Type B pancreatic cell (in vitro differentiated cells): Measurements from ENCODE around the gene KLHL22. TPM values are rescaled to one million over a fixed set of nuclear protein-coding genes. Genes with fewer than 3 reads are reported as not detected.
A peak's percentile ranks its signal among the peaks of the same experiment; 100 is the strongest.

Experiments
- DNase-seq: peaks from one replicate; pipeline ENCODE4 v3.0.0; 2021; ENCODE audit warnings: mixed read lengths; ENCODE audit not compliant: unreplicated experiment; ENCODE audit errors: extremely low spot score
- H3K27ac Mint-ChIP-seq: 2 replicates; pipeline ENCODE4 v1.8.0; 2021; ENCODE audit warnings: mild to moderate bottlenecking, mixed read lengths
- H3K27me3 Mint-ChIP-seq: 2 replicates; pipeline ENCODE4 v1.8.0; 2021; ENCODE audit warnings: mixed read lengths
- H3K36me3 Mint-ChIP-seq: 2 replicates; pipeline ENCODE4 v1.8.0; 2021; ENCODE audit warnings: mixed read lengths
- H3K4me1 Mint-ChIP-seq: one replicate; pipeline ENCODE4 v1.8.0; 2021; ENCODE audit warnings: mixed read lengths; ENCODE audit not compliant: unreplicated experiment
- H3K4me3 Mint-ChIP-seq: 2 replicates; pipeline ENCODE4 v1.8.0; 2021; ENCODE audit warnings: mild to moderate bottlenecking, mixed read lengths
- H3K9me3 Mint-ChIP-seq: 2 replicates; pipeline ENCODE4 v1.8.0; 2021; ENCODE audit warnings: mixed read lengths
- CTCF ChIP-seq: fragments of 200-600 bp; sonication (generic); conservative IDR thresholded peaks from 2 replicates; pipeline ENCODE4 v1.5.0; 2021; ENCODE audit warnings: antibody characterized with exemption, mild to moderate bottlenecking
- total RNA-seq: library from RNA; stranded (reverse); gene quantifications from 2 replicates; pipeline ENCODE4 v1.2.1, GENCODE V29; 2021; ENCODE audit warnings: low replicate concordance

Gene KLHL22
- total RNA-seq, 1 donor from 2014 or later: 38.8 TPM

GRCh38 chr22:20498913-20499312 lies 3.3 kb upstream of the KLHL22 start:
- H3K4me3 Mint-ChIP-seq: no peak overlapping the region
- TF ChIP-seq CTCF: no peak

GRCh38 chr22:20497426-20497825 lies 1.8 kb upstream of the KLHL22 start:
- peak overlapping the region; percentile 29 for H3K27ac Mint-ChIP-seq

More at GRCh38 chr22:20498913-20499312, 3.3 kb upstream of the KLHL22 start:
- H3K27ac Mint-ChIP-seq: no peak overlapping the region
- H3K36me3 Mint-ChIP-seq: peaks cover 4% of the 10 kb centered on the region
- H3K27me3 Mint-ChIP-seq: no peaks in the 10 kb centered on the region
- no peaks in the 10 kb centered on the region for H3K9me3 Mint-ChIP-seq
- DNase-seq: no peak
- H3K4me1 Mint-ChIP-seq: peaks cover 8% of the 10 kb centered on the region

GRCh38 chr22:20495861-20496681 lies 476 bp upstream of the KLHL22 start:
- Mint-ChIP-seq H3K36me3 (peaks cover 8% of the 10 kb centered on the region), H3K27ac (peak overlapping the region; percentile 98), H3K27me3 (no peaks in the 10 kb centered on the region), H3K4me3 (peak overlapping the region; percentile 96), H3K9me3 (no peaks in the 10 kb centered on the region), H3K4me1 (peaks cover 18% of the 10 kb centered on the region)
- peak; percentile 95 for DNase-seq
- TF ChIP-seq CTCF: peak; percentile 92

More at GRCh38 chr22:20497426-20497825, 1.8 kb upstream of the KLHL22 start:
- no peak overlapping the region for H3K4me3 Mint-ChIP-seq
- DNase-seq: no peak
- TF ChIP-seq CTCF: no peak
- no peaks in the 10 kb centered on the region for H3K9me3 Mint-ChIP-seq
- peaks cover 8% of the 10 kb centered on the region for H3K36me3 Mint-ChIP-seq
- peaks cover 13% of the 10 kb centered on the region for H3K4me1 Mint-ChIP-seq
- no peaks in the 10 kb centered on the region for H3K27me3 Mint-ChIP-seq

DNA sequence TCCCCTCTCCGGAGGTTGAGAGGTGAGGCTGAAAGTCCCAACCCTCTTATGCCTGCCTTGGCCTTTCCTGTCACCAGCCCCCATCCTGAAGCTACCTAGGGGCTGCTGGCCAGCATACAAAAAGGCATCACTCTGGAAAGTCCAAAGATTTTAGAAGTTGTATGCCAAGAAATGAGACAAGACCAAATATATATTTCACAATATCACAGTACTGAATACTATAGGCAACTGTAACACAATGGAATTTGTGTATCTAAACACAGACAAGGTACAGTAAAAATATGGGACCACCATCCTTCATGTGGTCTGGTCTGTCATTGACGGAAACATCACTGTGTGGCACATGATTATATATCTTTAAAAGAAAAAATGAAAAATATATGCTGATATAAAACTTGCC lies 4.2 kb downstream of the KLHL22 start:
- H3K36me3 Mint-ChIP-seq: peaks cover 15% of the 10 kb centered on the region
- no peak overlapping the region for H3K27ac Mint-ChIP-seq
- no peak for DNase-seq
- peaks cover 20% of the 10 kb centered on the region for H3K4me1 Mint-ChIP-seq
- TF ChIP-seq CTCF: no peak
- H3K9me3 Mint-ChIP-seq: no peaks in the 10 kb centered on the region
- no peaks in the 10 kb centered on the region for H3K27me3 Mint-ChIP-seq
- H3K4me3 Mint-ChIP-seq: no peak overlapping the region

- TF ChIP-seq CTCF: no peak
- no peak for DNase-seq
- Mint-ChIP-seq H3K4me1 (peaks cover 24% of the 10 kb centered on the region), H3K36me3 (peaks cover 18% of the 10 kb centered on the region), H3K9me3 (no peaks in the 10 kb centered on the region), H3K27ac (no peak overlapping the region), H3K4me3 (no peak overlapping the region), H3K27me3 (no peaks in the 10 kb centered on the region)
Measured at GRCh38 chr22:20490941-20491307, 4.7 kb downstream of the KLHL22 start.
